H9 (cell line): ENCODE measurements around the gene SNUPN. TPM values are rescaled to one million over a fixed set of nuclear protein-coding genes. Genes with fewer than 3 reads are reported as not detected.

ENCODE experiments used
- DNase-seq: peaks from one replicate; pipeline ENCODE4 v3.0.0-alpha.2; 2017
- H2AFZ ChIP-seq: one replicate; pipeline ENCODE4 v1.6.1; 2013; ENCODE audit warnings: mild to moderate bottlenecking, low read length, control low read depth, moderate library complexity
- H2AK5ac ChIP-seq: 2 replicates; pipeline ENCODE4 v1.6.1; 2013; ENCODE audit warnings: low read length, control low read depth, mixed read lengths; ENCODE audit not compliant: insufficient read length
- H2BK120ac ChIP-seq: one replicate; pipeline ENCODE4 v1.6.1; 2013; ENCODE audit warnings: low read depth, mild to moderate bottlenecking, low read length, control low read depth, inconsistent platforms; ENCODE audit not compliant: poor library complexity, severe bottlenecking
- H2BK12ac ChIP-seq: 2 replicates; pipeline ENCODE4 v1.6.1; 2013; ENCODE audit warnings: low read length, control low read depth, mixed read lengths, low read depth; ENCODE audit not compliant: insufficient read length
- H2BK15ac ChIP-seq: 2 replicates; pipeline ENCODE4 v1.6.1; 2013; ENCODE audit warnings: low read depth, low read length, control low read depth
- H2BK20ac ChIP-seq: one replicate; pipeline ENCODE4 v1.6.1; 2013; ENCODE audit warnings: low read depth, mild to moderate bottlenecking, low read length, control low read depth, inconsistent platforms; ENCODE audit not compliant: poor library complexity, severe bottlenecking
- H2BK5ac ChIP-seq: 2 replicates; pipeline ENCODE4 v1.6.1; 2013; ENCODE audit warnings: low read length, control low read depth, mixed read lengths; ENCODE audit not compliant: insufficient read length
- H3K14ac ChIP-seq: 2 replicates; pipeline ENCODE4 v1.6.1; 2013; ENCODE audit warnings: low read length, control low read depth; ENCODE audit not compliant: insufficient read depth
- H3K18ac ChIP-seq: 2 replicates; pipeline ENCODE4 v1.6.1; 2013; ENCODE audit warnings: low read depth, mild to moderate bottlenecking, mixed read lengths, low read length, control low read depth; ENCODE audit not compliant: insufficient read length
- H3K23ac ChIP-seq: 2 replicates; pipeline ENCODE4 v1.6.1; 2013; ENCODE audit warnings: low read length, control low read depth, mixed read lengths, low read depth; ENCODE audit not compliant: insufficient read length
- H3K23me2 ChIP-seq: 2 replicates; pipeline ENCODE4 v1.6.1; 2013; ENCODE audit warnings: low read depth, mild to moderate bottlenecking, mixed read lengths, low read length, control low read depth; ENCODE audit not compliant: insufficient read length, poor library complexity, severe bottlenecking
- H3K27ac ChIP-seq: 2 replicates; pipeline ENCODE4 v1.5.1; 2013; ENCODE audit warnings: low read length, control low read depth, mixed read lengths, low read depth; ENCODE audit not compliant: insufficient read length
- H3K27me3 ChIP-seq: 2 replicates; pipeline ENCODE4 v1.6.1; 2013; ENCODE audit warnings: low read length, control low read depth, inconsistent platforms; ENCODE audit not compliant: insufficient read depth
- H3K4ac ChIP-seq: 2 replicates; pipeline ENCODE4 v1.6.1; 2013; ENCODE audit warnings: low read depth, mild to moderate bottlenecking, control low read depth, inconsistent platforms, low read length, moderate library complexity
- H3K4me1 ChIP-seq: 2 replicates; pipeline ENCODE4 v1.6.1; 2013; ENCODE audit warnings: low read length, control low read depth, inconsistent platforms; ENCODE audit not compliant: insufficient read depth
- H3K4me2 ChIP-seq: 2 replicates; pipeline ENCODE4 v1.6.1; 2013; ENCODE audit warnings: low read length, control low read depth, mixed read lengths; ENCODE audit not compliant: insufficient read length, insufficient read depth
- H3K56ac ChIP-seq: 2 replicates; pipeline ENCODE4 v1.6.1; 2013; ENCODE audit warnings: low read depth, mild to moderate bottlenecking, mixed read lengths, low read length, control low read depth; ENCODE audit not compliant: insufficient read length
- H3K79me1 ChIP-seq: 2 replicates; pipeline ENCODE4 v1.6.1; 2013; ENCODE audit warnings: low read depth, mild to moderate bottlenecking, moderate library complexity, low read length, control low read depth, inconsistent platforms; ENCODE audit not compliant: insufficient read depth, poor library complexity, severe bottlenecking
- H3K79me2 ChIP-seq: 2 replicates; pipeline ENCODE4 v1.6.1; 2013; ENCODE audit warnings: low read length, control low read depth, inconsistent platforms; ENCODE audit not compliant: insufficient read depth
- H3K9ac ChIP-seq: 2 replicates; pipeline ENCODE4 v1.6.1; 2013; ENCODE audit warnings: low read length, control low read depth, mixed read lengths; ENCODE audit not compliant: insufficient read length; ENCODE audit errors: extremely low read depth
- H3K9me3 ChIP-seq: one replicate; pipeline ENCODE4 v1.6.1; 2013; ENCODE audit warnings: low read depth, low read length, inconsistent platforms; ENCODE audit not compliant: control insufficient read depth
- H3T11ph ChIP-seq: one replicate; pipeline ENCODE4 v1.6.1; 2013; ENCODE audit warnings: mild to moderate bottlenecking, low read length, control low read depth, inconsistent platforms
- H4K20me1 ChIP-seq: one replicate; pipeline ENCODE4 v1.6.1; 2013; ENCODE audit not compliant: control insufficient read depth, insufficient read length, insufficient read depth
- H4K5ac ChIP-seq: 2 replicates; pipeline ENCODE4 v1.6.1; 2013; ENCODE audit warnings: low read depth, mild to moderate bottlenecking, mixed read lengths, low read length, control low read depth; ENCODE audit not compliant: insufficient read length
- H4K8ac ChIP-seq: replicated peaks from 2 replicates; pipeline ENCODE4 v1.6.1; 2013; ENCODE audit warnings: low read length, control low read depth, mixed read lengths, low read depth; ENCODE audit not compliant: insufficient read length
- H4K91ac ChIP-seq: 2 replicates; pipeline ENCODE4 v1.6.1; 2013; ENCODE audit warnings: low read depth, mild to moderate bottlenecking, moderate library complexity, mixed read lengths, low read length, control low read depth; ENCODE audit not compliant: insufficient read length
- H3K27ac Mint-ChIP-seq, 3 experiments: 2 replicates in 2 of 3; 3 replicates in 1 of 3; pipeline ENCODE4 v1.8.0; 2020 to 2021; ENCODE audit warnings: mixed read lengths in 3 of 3, mild to moderate bottlenecking in 1 of 3, moderate library complexity in 1 of 3
- H3K27me3 Mint-ChIP-seq: 2 replicates; pipeline ENCODE4 v1.8.0; 2021; ENCODE audit warnings: low read depth, mild to moderate bottlenecking, moderate library complexity, mixed read lengths
- H3K36me3 Mint-ChIP-seq, 3 experiments: 2 replicates in 2 of 3; 3 replicates in 1 of 3; pipeline ENCODE4 v1.8.0; 2020 to 2021; ENCODE audit warnings: low read depth in 3 of 3, mixed read lengths in 3 of 3; ENCODE audit not compliant: insufficient read depth in 1 of 3
- H3K4me1 Mint-ChIP-seq, 2 experiments: 2 replicates each; pipeline ENCODE4 v1.8.0; 2020; ENCODE audit warnings: mixed read lengths in 2 of 2
- H3K4me3 Mint-ChIP-seq, 2 experiments: 2 replicates in 1 of 2; 3 replicates in 1 of 2; pipeline ENCODE4 v1.8.0; 2020 to 2021; ENCODE audit warnings: mild to moderate bottlenecking in 2 of 2, mixed read lengths in 2 of 2, moderate library complexity in 1 of 2
- H3K9me3 Mint-ChIP-seq, 2 experiments: 2 replicates in 1 of 2; 3 replicates in 1 of 2; pipeline ENCODE4 v1.8.0; 2020; ENCODE audit warnings: mild to moderate bottlenecking in 2 of 2, mixed read lengths in 2 of 2, moderate library complexity in 1 of 2
- WGBS: extraction: QIAGEN DNeasy Blood & Tissue Kit; methylation state at CpG from one replicate; pipeline ENCODE4 v1.1.7; 2013; ENCODE audit warnings: missing lambda C conversion rate, low lambda C conversion rate, mixed read lengths; ENCODE audit not compliant: insufficient read length; ENCODE audit errors: extremely low coverage; 5-methylcytosine and 5-hydroxymethylcytosine counted together
- total RNA-seq: library from RNA; stranded (reverse); gene quantifications from 2 replicates; pipeline ENCODE4 v1.2.1, GENCODE V29; 2021
- TF ChIP-seq, protein P1 (sequence below): fragments of 200-600 bp; sonication (generic); conservative IDR thresholded peaks from 3 replicates; pipeline ENCODE4 v1.8.0; 2021; ENCODE audit warnings: antibody characterized with exemption, mild to moderate bottlenecking

Gene SNUPN
- total RNA-seq, 1 experiment from 2014 or later = 32.7 TPM

- H2BK12ac ChIP-seq = no peak overlapping the region
- Mint-ChIP-seq H3K27me3 (no peaks in the 10 kb centered on the region), H3K4me1 (peaks cover 18 to 31% of the 10 kb centered on the region in 2 experiments), H3K4me3 (no peak overlapping the region), H3K9me3 (no peaks in the 10 kb centered on the region), H3K27ac (no peak overlapping the region; a peak in 1 of 7 replicates), H3K36me3 (peaks cover 8 to 14% (median 9%) of the 10 kb centered on the region in 3 experiments; a peak in 6 of 7 replicates)
- no peak overlapping the region for H4K8ac ChIP-seq
- no peak overlapping the region for H3K4me2 ChIP-seq
- no peaks in the 10 kb centered on the region for H3K9me3 ChIP-seq
- H3K4ac ChIP-seq = no peak overlapping the region
- TF ChIP-seq, protein P1, sequence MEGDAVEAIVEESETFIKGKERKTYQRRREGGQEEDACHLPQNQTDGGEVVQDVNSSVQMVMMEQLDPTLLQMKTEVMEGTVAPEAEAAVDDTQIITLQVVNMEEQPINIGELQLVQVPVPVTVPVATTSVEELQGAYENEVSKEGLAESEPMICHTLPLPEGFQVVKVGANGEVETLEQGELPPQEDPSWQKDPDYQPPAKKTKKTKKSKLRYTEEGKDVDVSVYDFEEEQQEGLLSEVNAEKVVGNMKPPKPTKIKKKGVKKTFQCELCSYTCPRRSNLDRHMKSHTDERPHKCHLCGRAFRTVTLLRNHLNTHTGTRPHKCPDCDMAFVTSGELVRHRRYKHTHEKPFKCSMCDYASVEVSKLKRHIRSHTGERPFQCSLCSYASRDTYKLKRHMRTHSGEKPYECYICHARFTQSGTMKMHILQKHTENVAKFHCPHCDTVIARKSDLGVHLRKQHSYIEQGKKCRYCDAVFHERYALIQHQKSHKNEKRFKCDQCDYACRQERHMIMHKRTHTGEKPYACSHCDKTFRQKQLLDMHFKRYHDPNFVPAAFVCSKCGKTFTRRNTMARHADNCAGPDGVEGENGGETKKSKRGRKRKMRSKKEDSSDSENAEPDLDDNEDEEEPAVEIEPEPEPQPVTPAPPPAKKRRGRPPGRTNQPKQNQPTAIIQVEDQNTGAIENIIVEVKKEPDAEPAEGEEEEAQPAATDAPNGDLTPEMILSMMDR = no peak
- H2BK15ac ChIP-seq = no peak overlapping the region
- no peak overlapping the region for H2BK5ac ChIP-seq
- no peak overlapping the region for H3K23ac ChIP-seq
- H3T11ph ChIP-seq = no peak overlapping the region
- peaks cover 14% of the 10 kb centered on the region for H3K79me1 ChIP-seq
- H3K79me2 ChIP-seq = peaks cover 17% of the 10 kb centered on the region; the same call in 1 of the 2 replicates
- no peak overlapping the region for H2AFZ ChIP-seq
- no CpG with 5 or more reads among the region's 8 CpGs for WGBS
- peaks cover 2% of the 10 kb centered on the region; the same call in 1 of the 2 replicates for H3K4me1 ChIP-seq
- H3K27me3 ChIP-seq = no peaks in the 10 kb centered on the region
- no peaks in the 10 kb centered on the region for H3K23me2 ChIP-seq
- H4K91ac ChIP-seq = no peak overlapping the region
- H4K20me1 ChIP-seq = no peaks in the 10 kb centered on the region
- H2BK120ac ChIP-seq = no peak overlapping the region
- H3K56ac ChIP-seq = no peak overlapping the region
- H3K27ac ChIP-seq = no peak overlapping the region
- H2BK20ac ChIP-seq = no peak overlapping the region
- no peak overlapping the region for H4K5ac ChIP-seq
- no peak overlapping the region for H3K9ac ChIP-seq
- H3K18ac ChIP-seq = no peak overlapping the region
- no peak for DNase-seq
- no peak overlapping the region for H3K14ac ChIP-seq
- no peak overlapping the region for H2AK5ac ChIP-seq
Observed at GRCh38 chr15:75570126-75570845, 55.2 kb downstream of the SNUPN start.
